Left ventricle myocardium superior (tissue), 1 donor: Measurements from ENCODE around the gene HBA1. TPM values are rescaled to one million over a fixed set of nuclear protein-coding genes. Genes with fewer than 3 reads are reported as not detected.
"Not testable (repeated sequence)": the region's sequence is repeated elsewhere in the genome, so short reads cannot be mapped to it uniquely, and the experiment has no call there.

Experiments
- ATAC-seq: fragments of 200-7000 bp; cut with Tn5 transposase; one replicate; pipeline ENCODE4 v1.9.1; 2020; ENCODE audit warnings: mild to moderate bottlenecking, moderate library complexity
- DNase-seq: peaks from one replicate; pipeline ENCODE4 v3.0.0-alpha.2; 2020
- intact Hi-C: fragments of 100-400 bp; cut with micrococcal nuclease; formaldehyde crosslinking; loops from one replicate; pipeline ENCODE4 v1.11.0; 2022
- total RNA-seq: library from RNA; stranded (reverse); fragmentation: NEBNext Ultra II Directional; extraction: Animal tissue kit (Norgen Biotek cat#: 25700); gene quantifications from one replicate; pipeline ENCODE4 v1.2.1, GENCODE V29; 2021
- donor health status: DM: no; HTN: yes; CAD: no; lungs with severe emphysema.

The HBA1 gene
- total RNA-seq, 1 donor from 2014 or later, result 48.9 TPM

- intact Hi-C loops, DNase-seq: not testable (repeated sequence)
- ATAC-seq, result peak; percentile 12
Measured at GRCh38 chr16:172374-172941, 4.0 kb upstream of the HBA1 start, which contains the start of gene HBA2. Gene HBA2 (plus strand): TSS chr16:172876. CDS start chr16:172913, 37 bp downstream.

- intact Hi-C loops, ATAC-seq, DNase-seq: not testable (repeated sequence)
Measured at GRCh38 chr16:173211-173854, 3.1 kb upstream of the HBA1 start.

- DNase-seq, intact Hi-C loops: not testable (repeated sequence)
- ATAC-seq, result peak; percentile 26
Measured at GRCh38 chr16:173928-174769, 2.3 kb upstream of the HBA1 start.

GRCh38 chr16:175011-175949, 1.2 kb upstream of the HBA1 start:
- DNase-seq, result no peak
- intact Hi-C loops, result no loop called here
- no peak for ATAC-seq

- ATAC-seq, DNase-seq, intact Hi-C loops: not testable (repeated sequence)
Measured at GRCh38 chr16:176006-176405, 474 bp upstream of the HBA1 start.

GRCh38 chr16:177394-177822, 928 bp downstream of the HBA1 start:
- ATAC-seq (no peak), DNase-seq (peak; percentile 48)

GRCh38 chr16:177981-178667, 1.6 kb downstream of the HBA1 start:
- ATAC-seq, result no peak
- DNase-seq, result no peak
- intact Hi-C loops, result no loop called here

More at GRCh38 chr16:177394-177822, 928 bp downstream of the HBA1 start:
- intact Hi-C loops, result no loop called here

GRCh38 chr16:178668-179015, 2.2 kb downstream of the HBA1 start:
- ATAC-seq (no peak), DNase-seq (no peak)
- intact Hi-C loops, result no loop called here

GRCh38 chr16:179211-180092, 3.0 kb downstream of the HBA1 start:
- DNase-seq (no peak), ATAC-seq (no peak)
- intact Hi-C loops, result loop anchor here (5.0 kb wide), 1 partner anchor 72 kb away; no protein-coding TSS in a partner anchor

- intact Hi-C loops, result loop anchor here (5.0 kb wide), 1 partner anchor 73 kb away; no protein-coding TSS in a partner anchor
- ATAC-seq (peak; percentile 44), DNase-seq (peak; percentile 48)
Measured at GRCh38 chr16:180101-180675, 3.7 kb downstream of the HBA1 start, which contains the start of gene HBQ1. Gene HBQ1 (plus strand): TSS chr16:180459. CDS start chr16:180487, 28 bp downstream.

- intact Hi-C loops, result loop anchor here (5.0 kb wide), 1 partner anchor 74 kb away; no protein-coding TSS in a partner anchor
- ATAC-seq, result peak; percentile 81
- DNase-seq, result peak; percentile 85
Measured at GRCh38 chr16:180681-181564, 4.4 kb downstream of the HBA1 start.

- no peak for ATAC-seq
- DNase-seq, result no peak
- intact Hi-C loops, result loop anchor here (5.0 kb wide), 1 partner anchor 74 kb away; no protein-coding TSS in a partner anchor
Measured at GRCh38 chr16:181565-182021, 5.1 kb downstream of the HBA1 start.

GRCh38 chr16:183005-183404, 6.5 kb downstream of the HBA1 start:
- ATAC-seq (no peak), DNase-seq (no peak)
- intact Hi-C loops, result loop anchor here (5.0 kb wide), 1 partner anchor 76 kb away; no protein-coding TSS in a partner anchor

GRCh38 chr16:185213-185612, 8.7 kb downstream of the HBA1 start:
- ATAC-seq (no peak), DNase-seq (no peak)
- intact Hi-C loops, result no loop called here

- no peak for ATAC-seq
- intact Hi-C loops, result no loop called here
- DNase-seq, result no peak
Measured at GRCh38 chr16:185691-186090, 9.2 kb downstream of the HBA1 start.

- DNase-seq (no peak), ATAC-seq (no peak)
- intact Hi-C loops, result no loop called here
Measured at GRCh38 chr16:187330-187729, 10.8 kb downstream of the HBA1 start.
